PFSK-1 (cell line): Measurements from ENCODE around the gene SIRT2.

Experiments
- FOXP2 ChIP-seq: optimal IDR thresholded peaks from 2 replicates; pipeline ENCODE3; 2011; ENCODE audit warnings: borderline replicate concordance, control low read depth, inconsistent platforms; ENCODE audit not compliant: insufficient read depth; ENCODE audit errors: extremely low read length, extremely low read depth
- POLR2AphosphoS5 ChIP-seq: IDR thresholded peaks from 2 replicates; pipeline ENCODE4 v1.6.1; 2012; ENCODE audit warnings: low read depth, mild to moderate bottlenecking, control low read depth, low read length, moderate library complexity
- REST ChIP-seq, 2 experiments: IDR thresholded peaks; 2 replicates each; pipeline versions ENCODE4 v1.6.1 to v1.8.0; 2011 to 2012; ENCODE audit warnings: low read depth in 2 of 2, low read length in 2 of 2, control low read depth in 1 of 2, inconsistent platforms in 1 of 2, mild to moderate bottlenecking in 1 of 2, moderate library complexity in 1 of 2; ENCODE audit not compliant: insufficient read depth in 1 of 2
- SIN3A ChIP-seq: IDR thresholded peaks from 2 replicates; pipeline ENCODE4 v1.6.1; 2012; ENCODE audit warnings: mild to moderate bottlenecking, low read length, moderate library complexity, borderline replicate concordance; ENCODE audit not compliant: insufficient read depth
- TAF1 ChIP-seq: IDR thresholded peaks from 2 replicates; pipeline ENCODE4 v1.6.1; 2012; ENCODE audit warnings: low read length, control low read depth, borderline replicate concordance; ENCODE audit not compliant: insufficient read depth

SIRT2 gene

GRCh38 chr19:38931521-38931793 is 32.0 kb upstream of the SIRT2 start:
- TF ChIP-seq SIN3A (no peak), POLR2AphosphoS5 (no peak), TAF1 (no peak), REST (IDR thresholded peaks at IDR 0.05; ENCODE audit: insufficient read depth in 1 of 2, low read depth in 2 of 2, low read length in 2 of 2) (no peak), FOXP2 (no peak)

GRCh38 chr19:38930776-38931520 is 31.5 kb upstream of the SIRT2 start, which contains the start of gene MRPS12:
MRPS12 (plus strand) TSS chr19:38930944; CDS start chr19:38931295, 351 bp downstream.
- TF ChIP-seq FOXP2 (no peak), REST (IDR thresholded peaks at IDR 0.05; ENCODE audit: insufficient read depth in 1 of 2, low read depth in 2 of 2, low read length in 2 of 2) (no peak), POLR2AphosphoS5 (peak; percentile 96), TAF1 (peak; percentile 25; the same call in 1 of the 2 replicates), SIN3A (no peak)

GRCh38 chr19:38929929-38930775 is 30.7 kb upstream of the SIRT2 start, which contains the start of gene SARS2:
SARS2 (minus strand) TSS chr19:38930763; CDS start chr19:38930736, 27 bp downstream.
- TF ChIP-seq FOXP2 (no peak), TAF1 (peak; percentile 82; the same call in 1 of the 2 replicates), POLR2AphosphoS5 (peak; percentile 90; the same call in 1 of the 2 replicates)

GRCh38 chr19:38928391-38929001 is 29.1 kb upstream of the SIRT2 start:
- TF ChIP-seq SIN3A (no peak), REST (IDR thresholded peaks at IDR 0.05; ENCODE audit: insufficient read depth in 1 of 2, low read depth in 2 of 2, low read length in 2 of 2) (no peak), TAF1 (no peak), POLR2AphosphoS5 (no peak), FOXP2 (no peak)

- TF ChIP-seq SIN3A (no peak), FOXP2 (no peak), POLR2AphosphoS5 (no peak), REST (IDR thresholded peaks at IDR 0.05; ENCODE audit: insufficient read depth in 1 of 2, low read depth in 2 of 2, low read length in 2 of 2) (no peak), TAF1 (no peak)
These were observed 25.0 kb upstream of the SIRT2 start for GRCh38 chr19:38924388-38924787.
